NK-92 treated with Interleukin-12 subunit alpha and Interleukin-12 subunit beta, amount 100 ng/mL, for 24 hours (cell line): Measurements from ENCODE around the gene PTPN6.

Experiments used
- DNase-seq: peaks from one replicate; lab custom pipeline; 2025; lab: John Stamatoyannopoulos, UW

Gene PTPN6

DNA sequence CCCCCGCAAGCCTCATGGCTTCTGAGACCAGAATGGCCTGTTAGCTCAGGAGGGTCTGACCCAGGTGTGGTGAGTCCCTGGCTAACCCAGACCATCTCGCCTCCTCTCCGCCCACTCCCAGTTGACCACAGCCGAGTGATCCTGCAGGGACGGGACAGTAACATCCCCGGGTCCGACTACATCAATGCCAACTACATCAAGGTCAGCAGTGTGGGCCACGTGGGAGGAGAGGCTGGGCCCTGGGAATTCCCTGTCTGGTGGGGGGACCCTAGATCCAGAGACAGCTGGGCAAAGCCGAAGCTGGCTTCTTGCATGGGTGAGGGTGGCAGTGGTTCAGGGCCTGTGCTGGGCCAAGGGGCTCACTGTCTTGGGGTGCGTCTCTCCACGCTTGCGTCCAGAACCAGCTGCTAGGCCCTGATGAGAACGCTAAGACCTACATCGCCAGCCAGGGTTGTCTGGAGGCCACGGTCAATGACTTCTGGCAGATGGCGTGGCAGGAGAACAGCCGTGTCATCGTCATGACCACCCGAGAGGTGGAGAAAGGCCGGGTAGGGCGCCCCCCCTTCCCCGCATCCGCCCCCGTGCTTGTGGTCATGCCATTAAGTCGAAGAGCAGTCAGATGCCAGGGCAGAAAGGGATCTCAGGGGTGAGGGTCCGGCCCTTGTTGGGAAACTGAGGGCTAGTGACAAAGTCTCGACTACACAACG, 5.0 kb downstream of the PTPN6 start:
- DNase-seq = no peak

DNA sequence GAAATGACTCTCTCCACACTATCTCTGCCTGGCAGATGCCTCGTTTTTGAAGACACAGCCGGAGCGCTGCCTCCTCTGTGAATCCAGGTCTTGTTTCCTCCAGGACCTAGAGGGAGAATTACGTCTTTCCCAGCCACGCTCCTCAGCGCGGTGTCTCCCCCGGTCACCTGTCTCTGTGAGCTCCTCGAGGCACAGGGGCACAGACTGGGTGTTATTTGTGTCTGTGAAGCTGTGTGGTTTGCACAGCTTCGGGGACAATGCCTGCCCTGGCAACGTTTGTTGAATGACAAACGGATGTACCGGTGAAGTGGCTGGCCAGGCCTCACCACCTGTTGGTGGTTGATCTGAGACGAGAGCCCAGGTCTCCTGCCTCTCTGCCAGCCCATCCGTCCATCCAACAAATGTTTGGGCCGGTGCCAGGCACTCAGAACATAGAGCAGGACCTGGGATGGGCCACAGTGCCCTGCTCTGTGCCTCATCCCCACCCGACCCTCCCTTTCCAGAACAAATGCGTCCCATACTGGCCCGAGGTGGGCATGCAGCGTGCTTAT, 6.1 kb downstream of the PTPN6 start:
- DNase-seq = no peak

DNA sequence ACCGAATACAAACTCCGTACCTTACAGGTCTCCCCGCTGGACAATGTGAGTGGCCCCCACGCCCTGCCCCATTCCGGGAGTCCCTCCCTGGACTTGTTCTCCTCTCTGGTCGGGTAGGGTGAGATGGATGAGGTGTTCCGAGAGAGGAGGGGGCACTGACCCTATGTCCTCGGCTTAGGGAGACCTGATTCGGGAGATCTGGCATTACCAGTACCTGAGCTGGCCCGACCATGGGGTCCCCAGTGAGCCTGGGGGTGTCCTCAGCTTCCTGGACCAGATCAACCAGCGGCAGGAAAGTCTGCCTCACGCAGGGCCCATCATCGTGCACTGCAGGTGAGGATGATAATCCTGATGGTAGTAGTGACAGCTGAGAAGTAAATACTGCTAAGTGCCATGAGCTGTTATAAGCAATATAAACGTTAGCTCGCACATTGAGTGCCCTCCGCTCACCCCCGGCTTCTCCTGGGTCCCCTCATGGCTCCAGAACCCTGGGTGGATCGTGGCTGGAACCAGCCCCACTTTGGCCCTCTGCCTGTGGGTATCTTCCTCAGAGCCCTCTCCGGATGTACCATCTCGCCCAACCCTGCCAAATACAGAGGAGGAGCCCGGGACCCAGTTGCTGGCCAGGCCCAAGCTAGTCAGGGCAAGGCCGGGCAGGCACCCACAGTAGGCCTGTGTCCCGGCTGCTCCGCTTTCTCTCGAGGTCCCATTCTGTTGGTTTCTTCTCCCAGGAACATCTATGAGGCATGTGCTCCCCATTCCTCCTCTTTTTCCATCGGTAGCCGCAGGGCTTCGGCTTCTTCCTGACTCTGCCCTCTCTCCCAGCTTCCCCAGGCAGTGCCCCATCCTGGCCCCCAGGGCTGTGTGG, 6.8 kb downstream of the PTPN6 start:
- DNase-seq = no peak

DNA sequence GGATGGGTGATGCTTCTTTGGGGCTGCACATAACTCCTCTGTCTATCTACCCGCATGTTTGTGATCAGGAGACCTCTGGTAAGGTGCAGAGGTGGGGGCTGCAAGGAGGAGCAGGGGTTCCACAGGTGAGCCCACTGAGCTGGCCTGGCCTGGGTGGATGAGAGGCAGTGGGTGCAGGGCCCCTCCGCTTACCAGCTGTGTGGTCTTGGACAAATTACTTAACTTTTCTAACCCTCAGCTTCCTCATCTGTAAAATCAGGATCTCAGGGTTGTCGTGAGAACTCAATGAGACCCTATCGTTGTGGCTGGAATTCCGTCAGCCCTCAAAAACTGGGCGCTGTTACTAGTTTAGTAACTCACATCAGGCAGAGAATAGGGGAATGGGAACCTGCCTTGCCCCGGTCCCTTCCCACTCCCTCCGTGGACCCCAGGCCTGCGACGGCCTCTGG, 7.5 kb downstream of the PTPN6 start:
- DNase-seq = no peak

DNA sequence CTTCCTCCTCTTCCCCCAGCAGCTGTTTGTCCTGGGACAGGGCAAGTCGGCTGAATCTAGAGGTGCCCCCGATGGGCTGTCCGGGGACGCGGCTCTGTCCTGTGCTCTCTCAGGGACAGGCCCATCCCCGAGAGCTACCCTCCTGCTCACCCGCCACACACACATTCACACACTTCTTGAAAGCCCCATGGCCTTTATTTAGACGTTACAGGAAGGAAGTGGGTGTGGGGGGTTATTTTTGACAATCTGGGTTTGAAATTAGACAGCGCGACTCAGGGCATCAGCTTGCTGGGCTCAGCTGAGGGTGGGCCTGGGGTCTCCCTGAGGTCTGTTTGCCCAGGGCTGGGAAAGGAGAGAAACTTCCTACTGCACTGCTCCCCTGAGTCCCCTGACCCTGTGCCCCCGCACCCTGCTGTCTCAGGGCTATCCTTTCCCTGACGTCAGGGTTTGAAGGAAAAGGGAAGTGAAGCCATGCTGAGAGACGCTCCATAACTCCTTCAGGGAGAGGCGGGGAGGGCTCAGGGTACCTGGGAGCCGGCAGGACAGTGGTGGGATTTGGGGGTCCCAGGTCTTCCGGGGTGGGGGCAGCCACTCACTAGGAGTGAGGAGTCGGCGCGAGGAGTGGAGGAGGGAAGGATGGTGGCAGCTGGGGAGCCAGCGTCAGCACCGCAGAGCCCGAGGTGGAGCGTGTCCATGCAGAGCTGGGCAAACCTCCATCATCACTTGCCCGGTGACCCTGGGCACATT, 8.1 kb downstream of the PTPN6 start:
- peak; percentile 20 for DNase-seq

GRCh38 chr12:6959805-6960592, 8.8 kb downstream of the PTPN6 start:
- no peak for DNase-seq

DNA sequence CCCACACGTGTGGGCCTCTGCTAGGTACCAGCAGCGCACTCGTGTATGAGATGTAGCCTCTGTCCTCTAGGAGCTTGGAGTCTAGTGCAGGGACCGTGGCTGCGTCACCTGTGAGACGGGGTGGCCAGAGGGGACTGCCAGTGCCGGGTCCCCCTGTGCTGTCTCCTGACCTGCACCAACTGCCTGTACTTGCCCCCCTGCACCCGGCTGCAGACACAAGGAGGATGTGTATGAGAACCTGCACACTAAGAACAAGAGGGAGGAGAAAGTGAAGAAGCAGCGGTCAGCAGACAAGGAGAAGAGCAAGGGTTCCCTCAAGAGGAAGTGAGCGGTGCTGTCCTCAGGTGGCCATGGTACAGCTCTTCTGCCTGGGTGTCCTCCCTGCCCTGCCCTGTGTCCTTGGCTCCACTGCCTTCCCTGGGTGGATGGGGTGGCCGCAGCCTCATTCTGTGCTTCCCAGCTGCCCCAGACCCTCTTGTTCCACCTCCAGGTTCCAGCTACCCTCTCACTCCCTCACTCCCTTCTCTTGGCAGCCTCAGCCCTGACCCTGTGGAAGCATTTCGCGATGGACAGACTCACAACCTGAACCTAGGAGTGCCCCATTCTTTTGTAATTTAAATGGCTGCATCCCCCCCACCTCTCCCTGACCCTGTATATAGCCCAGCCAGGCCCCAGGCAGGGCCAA, 9.6 kb downstream of the PTPN6 start:
- peak; percentile 26 for DNase-seq

GRCh38 chr12:6961278-6961694, 10.1 kb downstream of the PTPN6 start:
- DNase-seq = no peak

DNA sequence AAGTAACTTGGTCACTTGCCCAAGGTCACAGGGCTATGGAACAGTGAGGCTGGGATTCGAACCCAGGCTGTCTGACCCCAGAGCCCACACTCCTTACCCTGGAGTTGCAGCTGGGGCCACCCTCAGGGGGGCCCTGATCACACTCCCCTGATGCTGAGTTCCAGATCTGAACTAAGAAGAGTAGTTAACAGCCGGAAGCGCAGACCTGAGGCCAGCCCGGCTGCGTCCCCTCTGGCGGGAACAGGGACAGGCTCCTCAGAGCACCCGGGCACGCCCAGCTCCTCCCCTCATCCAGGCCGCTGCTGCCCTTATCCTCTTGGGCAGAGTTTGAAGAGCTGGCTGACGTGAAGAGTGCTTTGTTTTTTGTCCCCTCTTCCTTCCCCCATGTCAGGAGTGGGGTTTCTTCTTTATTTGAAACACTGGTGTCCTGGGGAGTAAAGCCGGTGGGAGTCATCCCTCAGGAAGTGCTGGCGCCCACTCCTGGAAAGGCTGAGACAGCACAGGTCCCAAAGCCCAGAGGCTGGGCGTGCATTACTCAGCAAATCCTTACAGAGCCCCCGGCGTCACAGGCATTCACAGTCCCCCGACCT, 10.6 kb downstream of the PTPN6 start:
- no peak for DNase-seq

- no peak for DNase-seq
Observed at GRCh38 chr12:6962285-6963015, 11.3 kb downstream of the PTPN6 start.

DNA sequence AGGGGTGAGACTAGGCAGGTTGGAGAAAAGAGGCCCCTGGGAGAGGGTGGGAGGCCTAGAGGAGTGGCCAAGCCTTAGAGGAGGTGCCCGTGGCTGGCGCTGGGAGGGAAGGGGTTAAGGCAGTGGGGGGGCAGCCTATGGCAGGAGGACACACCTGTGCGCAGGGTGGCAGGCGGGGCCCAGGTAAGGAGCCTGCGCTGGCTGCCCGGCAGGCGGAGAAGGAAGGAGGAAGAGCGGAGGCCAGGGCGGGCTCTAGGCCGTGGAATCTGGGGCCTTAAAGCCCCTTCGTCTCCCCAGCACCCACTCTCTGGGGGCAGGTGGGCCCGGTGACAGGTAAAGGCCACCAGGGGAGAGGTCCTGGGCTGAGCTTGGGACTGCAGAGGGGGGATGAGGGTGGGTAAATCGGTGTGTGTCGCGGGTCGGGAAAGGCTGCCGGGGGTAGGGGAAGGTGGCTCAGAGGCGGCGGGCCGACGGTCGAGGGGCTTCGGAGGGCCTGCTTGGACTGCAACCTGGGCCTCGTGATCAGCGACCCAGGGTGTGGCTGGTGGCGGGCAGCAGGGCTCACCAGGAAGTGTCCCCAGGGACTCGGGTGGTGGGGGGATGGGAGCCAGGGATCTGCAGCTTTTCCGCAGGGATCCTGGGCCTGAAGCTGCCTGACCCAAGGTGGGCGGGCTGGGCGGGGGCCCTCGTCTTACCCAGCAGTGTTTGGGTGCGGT, 12.0 kb downstream of the PTPN6 start:
- DNase-seq = no peak

DNA sequence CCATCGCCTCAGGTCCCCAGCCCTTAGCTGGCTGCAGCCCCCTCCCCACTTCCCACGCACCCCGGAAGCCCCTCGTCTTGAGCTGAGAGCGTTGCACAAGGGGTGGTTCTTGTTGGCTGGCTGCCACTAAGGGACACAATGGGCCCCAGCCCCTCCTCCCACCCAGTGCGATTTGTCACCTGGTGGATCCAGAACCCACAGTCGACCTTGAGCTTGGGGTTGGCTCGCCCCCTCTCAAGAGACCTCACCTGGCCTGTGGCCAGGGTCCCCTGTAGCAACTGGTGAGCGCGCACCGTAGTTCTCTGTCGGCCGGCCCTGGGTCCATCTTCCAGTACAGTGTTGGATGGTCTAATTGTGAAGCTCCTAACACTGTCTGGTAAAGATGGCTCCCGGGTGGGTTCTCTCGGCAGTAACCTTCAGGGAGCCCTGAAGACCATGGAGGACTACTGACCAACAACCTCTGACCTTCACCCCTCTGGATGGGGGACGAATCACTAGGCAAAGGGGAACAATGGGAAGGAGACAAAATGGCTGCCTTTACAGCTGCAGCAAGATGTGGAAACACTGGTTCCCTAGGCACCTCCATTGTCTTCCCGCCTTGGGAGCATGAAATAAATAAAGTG, 12.7 kb downstream of the PTPN6 start:
- no peak for DNase-seq

GRCh38 chr12:6964605-6965025, 13.5 kb downstream of the PTPN6 start:
- DNase-seq = no peak

DNA sequence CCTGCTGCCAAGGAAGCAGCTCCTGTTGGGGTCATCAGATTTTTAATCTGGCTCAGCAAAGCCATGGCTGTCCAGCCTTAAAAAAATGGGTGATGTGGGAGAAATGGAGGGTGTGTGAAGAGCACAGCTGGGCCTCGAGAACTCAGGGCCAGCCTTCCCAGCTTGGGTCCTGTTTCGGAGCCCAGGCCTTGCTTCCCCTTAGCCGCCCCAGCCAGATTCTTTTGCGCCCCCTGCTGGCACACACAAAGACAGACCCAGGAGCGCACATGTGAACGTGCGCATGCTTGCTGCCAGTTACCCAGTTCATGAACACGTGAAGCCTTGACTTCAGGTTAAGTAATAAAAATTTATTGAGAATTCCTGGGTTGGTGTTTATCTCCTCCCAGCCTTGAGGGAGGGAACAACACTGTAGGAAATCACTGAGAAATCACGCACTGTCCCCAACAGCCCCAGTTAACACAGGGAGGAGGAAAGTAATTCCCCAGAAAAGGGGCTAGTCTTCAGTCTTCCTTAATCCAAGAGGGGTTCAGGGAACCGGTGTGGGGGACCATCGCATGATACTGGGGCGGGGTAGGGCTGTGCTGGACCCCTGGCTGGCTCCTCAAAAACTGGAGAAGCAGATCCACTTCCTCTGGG, 14.0 kb downstream of the PTPN6 start:
- DNase-seq = peak; percentile 34

DNA sequence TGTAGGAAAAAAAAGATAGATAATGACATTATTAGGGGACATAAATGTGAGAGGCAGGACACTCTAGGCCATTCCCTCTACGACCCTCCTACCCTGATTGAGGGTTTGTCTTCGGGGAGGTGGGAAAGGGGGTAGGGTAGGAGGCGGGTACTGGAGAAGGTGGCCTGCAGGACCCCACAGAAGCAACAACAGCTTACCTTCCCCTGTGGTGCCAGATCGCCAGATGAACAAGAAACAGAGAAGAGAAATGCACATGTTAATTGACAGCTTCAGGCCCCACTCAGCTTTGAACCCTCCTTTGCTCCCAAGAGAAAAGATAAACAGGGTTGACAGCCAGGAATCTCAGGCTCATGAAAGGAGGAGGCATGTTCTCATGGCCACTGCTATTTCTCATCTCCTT, 14.6 kb downstream of the PTPN6 start:
- no peak for DNase-seq

GRCh38 chr12:6966351-6966750, 15.2 kb downstream of the PTPN6 start:
- DNase-seq = no peak

GRCh38 chr12:6967651-6968100, 16.5 kb downstream of the PTPN6 start:
- no peak for DNase-seq

DNA sequence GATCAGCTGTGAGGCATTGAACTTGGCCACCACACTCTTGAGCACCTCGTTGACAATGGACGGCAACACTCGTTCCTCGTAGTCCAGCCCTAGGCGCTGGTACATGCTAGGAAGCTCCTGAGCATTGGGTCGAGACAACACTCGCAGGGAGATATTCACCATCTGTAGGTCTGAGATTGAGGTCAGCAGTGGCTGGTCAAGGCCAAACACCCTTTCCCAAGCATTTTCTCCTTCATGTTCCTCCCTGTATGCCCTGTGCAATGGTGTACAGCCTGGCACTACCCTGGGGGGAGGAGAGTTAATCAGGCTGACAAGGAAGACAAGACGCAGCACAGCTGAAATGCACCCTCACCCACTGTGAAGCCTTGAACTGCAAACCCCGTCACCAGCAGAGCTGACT, 17.3 kb downstream of the PTPN6 start:
- DNase-seq = no peak
